Heart right ventricle (tissue), 16 donors: ENCODE data around the gene GATAD2B. TPM values are rescaled to one million over a fixed set of nuclear protein-coding genes. Genes with fewer than 3 reads are reported as not detected.

ENCODE experiments used
- ATAC-seq, 8 donors: fragments of 200-7000 bp; cut with Tn5 transposase; one replicate each; pipeline ENCODE4 v1.9.1; 2020; ENCODE audit warnings: mild to moderate bottlenecking in 8 of 8, moderate library complexity in 8 of 8, moderate number of reproducible peaks in 1 of 8
- DNase-seq, 2 donors: peaks; one replicate each; pipeline ENCODE4 v3.0.0-alpha.2; 2020
- H3K27ac ChIP-seq, 10 donors: fragments of 200-600 bp; sonication (generic) in 2 of 10; one replicate each; pipeline versions ENCODE4 v1.5.0 to v1.8.0; 2020 to 2022; ENCODE audit warnings: mild to moderate bottlenecking in 3 of 10
- H3K27me3 ChIP-seq, 7 donors: fragments of 200-600 bp; one replicate each; pipeline ENCODE4 v1.8.0; 2021 to 2022; ENCODE audit warnings: mild to moderate bottlenecking in 2 of 7
- H3K36me3 ChIP-seq, 9 donors: fragments of 200-600 bp; sonication (generic) in 1 of 9; one replicate each; pipeline versions ENCODE4 v1.5.0 to v1.8.0; 2020 to 2022; ENCODE audit warnings: mild to moderate bottlenecking in 2 of 9
- H3K4me1 ChIP-seq, 9 donors: fragments of 200-600 bp; sonication (generic) in 1 of 9; one replicate each; pipeline versions ENCODE4 v1.5.0 to v1.8.0; 2020 to 2022; ENCODE audit warnings: mild to moderate bottlenecking in 4 of 9
- H3K4me3 ChIP-seq, 10 donors: fragments of 200-600 bp; sonication (generic) in 2 of 10; one replicate each; pipeline versions ENCODE4 v1.5.0 to v1.8.0; 2020 to 2022; ENCODE audit warnings: mild to moderate bottlenecking in 7 of 10, moderate library complexity in 2 of 10
- H3K9me3 ChIP-seq, 11 donors: fragments of 200-600 bp in 10 of 11; sonication (generic) in 2 of 11; one replicate each; pipeline versions ENCODE4 v1.5.0 to v1.8.0; 2013 to 2022; ENCODE audit warnings: mild to moderate bottlenecking in 2 of 11, control low read depth in 1 of 11, moderate library complexity in 1 of 11
- CTCF ChIP-seq, 9 donors: fragments of 200-600 bp; sonication (generic) in 2 of 9; IDR thresholded peaks; one replicate each; pipeline versions ENCODE4 v1.5.0 to v1.8.0; 2021 to 2022; ENCODE audit warnings: antibody characterized with exemption in 9 of 9, mild to moderate bottlenecking in 5 of 9, moderate library complexity in 1 of 9
- WGBS, 2 donors: extraction: QIAGEN DNeasy Blood & Tissue Kit; methylation state at CpG; one replicate each; pipeline ENCODE4 v1.1.7; 2013; ENCODE audit warnings: inconsistent platforms in 1 of 2; 5-methylcytosine and 5-hydroxymethylcytosine counted together
- intact Hi-C, 10 donors: fragments of 100-400 bp; cut with DNase I; formaldehyde crosslinking; loops; one replicate each; pipeline versions ENCODE4 v1.11.1 to v1.14.2; 2022
- polyA plus RNA-seq, 2 donors: library from polyadenylated mRNA; stranded (reverse); fragments of 200-250 nt; gene quantifications; one replicate each; pipeline ENCODE4 v1.2.3, GENCODE V29; 2013
- total RNA-seq, 10 donors: library from RNA; stranded (reverse); fragmentation: NEBNext Ultra II Directional in 3 of 10; extraction: Animal tissue kit (Norgen Biotek cat#: 25700) in 3 of 10; gene quantifications; one replicate each; pipeline versions ENCODE4 v1.2.1 to v1.2.4, GENCODE V29; 2021 to 2023
- donor health status: Arrhythmogenic right ventricular cardiomyopathy.
- donor health status: ischemic (EF 13 %, LVEDD 7.1; RV severe dilation, severe dysfunction).
- donor health status: healthy with polysubstance abuse.
- donor health status: DM: no; HTN: yes; CAD: no.
- donor health status: DM: no; HTN: no; CAD: no.
- donor health status: ischemic (EF 25% LVEDD 6.9; RV normal size, moderate dysfunction).
- donor health status: ischemic (EF 25% LVEDD 5.7; RV mildly dilated, moderate dysfunction).
- donor health status: healthy.
- donor health status: DM: yes; HTN: yes; CAD: no.
- donor health status: Ischemic cardiomyopathy.
- donor health status: ischemic (EF 35%, LVEDD 5.7; RV mildly dilated, moderate dysfunction).
- donor health status: nonischemic (EF 11% LVEDD 7.7; RV severe dilation, severe dysfunction).
- donor health status: DM: yes; HTN: yes; CAD: no.
- donor health status: PGD.
- donor health status: ischemic (EF 29% LVEDD 5.4; RV normal size, mild dysfunction).
- donor health status: nonischemic (EF 23%, LVEDD 6.1; RV moderate dilation, normal function).

GATAD2B gene
- total and polyA plus RNA-seq, 12 donors: 3.9 to 52.6 (median 41.9) TPM

DNA sequence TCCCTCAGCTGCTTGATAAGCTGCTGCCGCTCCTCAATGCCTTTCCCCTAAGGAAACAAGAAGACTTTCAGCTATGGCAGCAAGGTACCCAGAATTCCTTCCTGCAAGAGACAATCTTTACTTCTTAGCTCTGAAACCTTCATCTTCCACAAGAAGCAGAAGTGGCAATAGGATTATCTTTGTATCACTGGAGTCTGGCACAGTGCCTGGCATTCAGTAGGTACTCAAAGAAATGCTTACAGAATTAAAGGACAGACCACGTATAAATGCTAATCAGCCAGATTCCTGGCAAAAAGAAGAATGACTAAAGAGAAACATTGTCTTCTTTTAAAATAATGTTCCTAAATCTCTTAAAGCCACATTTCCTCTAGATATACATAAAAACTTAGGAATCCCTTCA lies 103.9 kb downstream of the GATAD2B start:
- Histone ChIP-seq H3K36me3 (peaks cover 0 to 74% (median 30%) of the 10 kb centered on the region in 9 donors), H3K4me1 (peaks cover 0 to 28% (median 3%) of the 10 kb centered on the region in 9 donors), H3K27ac (peak overlapping the region in 1 of 10 donors; percentile 13), H3K4me3 (no peak overlapping the region), H3K27me3 (no peaks in the 10 kb centered on the region), H3K9me3 (no peaks in the 10 kb centered on the region)
- no peak for TF ChIP-seq CTCF (IDR thresholded peaks at IDR 0.05)
- 67 to 73% methylated on average over 2 of the region's 2 CpGs for whole genome bisulfite sequencing, 2 donors
- no peak for DNase-seq
- intact Hi-C loops: loop anchor here in 3 of 10 donors (5.0 to 10.0 kb wide), 2 partner anchors 116 to 128 kb away; partner anchors contain the start of gene DENND4B (in 2 of the 3)
- ATAC-seq: no peak

GRCh38 chr1:153816283-153816889 lies 106.4 kb downstream of the GATAD2B start:
- H3K9me3 ChIP-seq: no peaks in the 10 kb centered on the region
- H3K27me3 ChIP-seq: no peaks in the 10 kb centered on the region
- DNase-seq: no peak
- H3K4me3 ChIP-seq: no peak overlapping the region
- H3K36me3 ChIP-seq: peaks cover 0 to 85% (median 52%) of the 10 kb centered on the region in 9 donors
- H3K4me1 ChIP-seq: peaks cover 0 to 25% (median under 1%) of the 10 kb centered on the region in 9 donors
- peak overlapping the region in 4 of 10 donors; percentile 7 to 57 (median 23) for H3K27ac ChIP-seq
- WGBS, 2 donors: 77 to 81% methylated on average over 13 of the region's 13 CpGs
- ATAC-seq: peak in 4 of 8 donors; percentile 32 to 78 (median 63)
- TF ChIP-seq CTCF (IDR thresholded peaks at IDR 0.05): no peak
- intact Hi-C loops: loop anchor here in 3 of 10 donors (5.0 to 10.0 kb wide), 2 partner anchors 118 to 131 kb away; partner anchors contain the start of gene DENND4B (in 2 of the 3)

GRCh38 chr1:153805886-153806719 lies 116.7 kb downstream of the GATAD2B start:
- Histone ChIP-seq H3K27me3 (no peaks in the 10 kb centered on the region), H3K4me3 (no peak overlapping the region), H3K4me1 (peaks cover 3 to 42% (median 31%) of the 10 kb centered on the region in 9 donors), H3K9me3 (no peaks in the 10 kb centered on the region), H3K27ac (peak overlapping the region; percentile 50 to 82 (median 66)), H3K36me3 (peaks cover 0 to 54% (median 25%) of the 10 kb centered on the region in 9 donors)
- no peak for TF ChIP-seq CTCF (IDR thresholded peaks at IDR 0.05)
- DNase-seq (no peak), ATAC-seq (peak in 2 of 8 donors; percentile 9 to 11)
- 85 to 92% methylated on average over 11 of the region's 11 CpGs for WGBS, 2 donors
- intact Hi-C loops: no loop called here

DNA sequence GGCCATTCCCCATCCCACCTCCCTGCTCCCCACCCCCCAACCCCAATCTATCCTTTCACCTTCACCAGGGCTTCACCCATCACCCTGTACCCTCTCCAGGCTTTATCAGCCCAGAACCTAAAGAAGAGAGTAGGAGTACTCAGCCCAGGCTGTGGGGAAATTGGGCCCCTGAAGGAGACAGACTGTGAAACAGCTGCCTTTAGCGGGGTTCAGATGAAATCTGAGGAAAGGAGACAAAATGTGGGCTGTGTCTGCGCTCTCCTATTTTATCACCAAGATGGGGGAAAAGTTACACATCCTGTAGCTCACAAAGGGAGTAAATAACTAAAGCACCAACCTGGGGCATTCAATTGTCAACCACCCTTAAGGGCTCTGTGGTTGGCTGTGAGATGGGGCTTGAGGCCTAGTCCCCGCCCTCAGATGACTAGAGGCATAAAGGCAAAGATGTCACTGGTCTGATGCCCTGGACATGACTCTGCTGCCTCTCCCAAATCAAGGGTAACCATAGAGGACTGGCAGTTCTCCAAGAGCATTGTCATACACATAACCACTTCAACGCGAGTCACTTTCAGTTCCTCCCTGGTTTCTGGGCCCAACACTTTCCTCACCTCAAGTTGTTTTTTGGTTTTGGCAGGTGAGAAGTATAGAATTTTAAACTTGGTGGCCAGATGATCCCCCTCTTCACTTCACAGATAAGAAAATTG lies 117.6 kb downstream of the GATAD2B start:
- Histone ChIP-seq H3K36me3 (peaks cover 0 to 46% (median 18%) of the 10 kb centered on the region in 9 donors), H3K4me1 (peaks cover 3 to 46% (median 31%) of the 10 kb centered on the region in 9 donors), H3K27me3 (no peaks in the 10 kb centered on the region), H3K4me3 (no peak overlapping the region), H3K27ac (peak overlapping the region; percentile 50 to 82 (median 66)), H3K9me3 (no peaks in the 10 kb centered on the region)
- intact Hi-C loops: no loop called here
- peak in 1 of 2 donors; percentile 80 for DNase-seq
- WGBS, 2 donors: 56 to 66% methylated on average over 5 of the region's 5 CpGs
- ATAC-seq: peak; percentile 68 to 94 (median 80)
- no peak for TF ChIP-seq CTCF (IDR thresholded peaks at IDR 0.05)
